HepG2 (cell line): Measurements from ENCODE around the gene MRPL20. TPM values are rescaled to one million over a fixed set of nuclear protein-coding genes. Genes with fewer than 3 reads are reported as not detected.

Experiments used
- ARNT ChIP-seq: fragments of 450-650 bp; IDR thresholded peaks from 2 replicates; pipeline ENCODE4 v1.6.1; 2017
- ATM ChIP-seq: fragments of 450-650 bp; IDR thresholded peaks from 2 replicates; pipeline ENCODE4 v1.7.1; 2017; ENCODE audit warnings: mild to moderate bottlenecking, borderline replicate concordance
- CREM ChIP-seq, 2 experiments: sonication (generic) in 1 of 2; formaldehyde crosslinking in 1 of 2; IDR thresholded peaks; 2 replicates each; pipeline versions ENCODE4 v1.4.0 to v1.6.1; 2016 to 2020; ENCODE audit warnings: antibody characterized with exemption in 1 of 2, mild to moderate bottlenecking in 1 of 2, missing genetic modification reagents in 1 of 2
- JARID2 ChIP-seq: sonication (generic); formaldehyde crosslinking; IDR thresholded peaks from 2 replicates; pipeline ENCODE4 v1.8.1; 2023; ENCODE audit warnings: missing genetic modification reagents, inconsistent platforms; ENCODE audit not compliant: insufficient replicate concordance
- KAT8 ChIP-seq: IDR thresholded peaks from 2 replicates; pipeline ENCODE4 v1.6.1; 2016; ENCODE audit warnings: missing genetic modification reagents, missing compliant biosample characterization
- PHF21A ChIP-seq: sonication (generic); formaldehyde crosslinking; IDR thresholded peaks from 2 replicates; pipeline ENCODE4 v1.5.0; 2020; ENCODE audit warnings: mild to moderate bottlenecking, missing genetic modification reagents
- PPARG ChIP-seq: conservative IDR thresholded peaks from 2 replicates; pipeline ENCODE4 v1.6.1; 2016; ENCODE audit warnings: missing biosample characterization, missing genetic modification reagents
- SNAI1 ChIP-seq: sonication (generic); formaldehyde crosslinking; IDR thresholded peaks from 2 replicates; pipeline ENCODE4 v1.5.0; 2020; ENCODE audit warnings: mild to moderate bottlenecking, missing genetic modification reagents, borderline replicate concordance
- SUZ12 ChIP-seq: fragments of 150-350 bp; IDR thresholded peaks from 2 replicates; pipeline ENCODE4 v1.6.1; 2014; ENCODE audit warnings: low read depth, low read length
- YEATS2 ChIP-seq: sonication (generic); formaldehyde crosslinking; IDR thresholded peaks from 2 replicates; pipeline ENCODE4 v1.4.0; 2020; ENCODE audit warnings: missing genetic modification reagents, borderline replicate concordance
- ZNF136 ChIP-seq: sonication (generic); formaldehyde crosslinking; IDR thresholded peaks from 2 replicates; pipeline ENCODE4 v1.8.1; 2022; ENCODE audit warnings: low read depth, mild to moderate bottlenecking, moderate library complexity, missing genetic modification reagents
- ZNF460 ChIP-seq: sonication (generic); formaldehyde crosslinking; IDR thresholded peaks from 2 replicates; pipeline ENCODE4 v1.5.1; 2020; ENCODE audit warnings: missing genetic modification reagents, mild to moderate bottlenecking, borderline replicate concordance
- ZNF841 ChIP-seq: sonication (generic); formaldehyde crosslinking; IDR thresholded peaks from 2 replicates; pipeline ENCODE4 v1.8.1; 2023; ENCODE audit warnings: missing genetic modification reagents, borderline replicate concordance
- ZSCAN31 ChIP-seq: sonication (generic); formaldehyde crosslinking; IDR thresholded peaks from 2 replicates; pipeline ENCODE4 v1.5.0; 2020; ENCODE audit warnings: low read depth, mild to moderate bottlenecking, missing genetic modification reagents
- polyA plus RNA-seq, 8 experiments: library from polyadenylated mRNA; depleted of rRNA in 3 of 8; stranded (reverse) in 7 of 8; unstranded in 1 of 8; fragments of >200 nt; fragmentation: Illumina TruSeq in 4 of 8; extraction: Trizol in 4 of 8; gene quantifications; 2 replicates each; pipeline versions ENCODE4 v1.2.1 to v1.2.3, GENCODE V29; 2011 to 2016; ENCODE audit warnings: low read depth in 4 of 8, missing spikeins in 1 of 8, mixed read lengths in 1 of 8; ENCODE audit not compliant: insufficient read depth in 1 of 8
- total RNA-seq, 5 experiments: library from RNA; depleted of rRNA; stranded (reverse); fragments of >200 nt; fragmentation: Illumina TruSeq; extraction: Trizol; gene quantifications; 2 replicates each; pipeline ENCODE4 v1.2.3, GENCODE V29; 2016; ENCODE audit warnings: low read depth in 1 of 5
- TF ChIP-seq, protein P1 (sequence below): sonication (generic); formaldehyde crosslinking; IDR thresholded peaks from 2 replicates; pipeline ENCODE4 v1.8.1; 2023; ENCODE audit warnings: missing genetic modification reagents, mild to moderate bottlenecking, borderline replicate concordance
- TF ChIP-seq, protein P2 (sequence below): sonication (generic); formaldehyde crosslinking; IDR thresholded peaks from 2 replicates; pipeline ENCODE4 v1.9.0; 2022; ENCODE audit warnings: missing genetic modification reagents, mild to moderate bottlenecking, borderline replicate concordance
- TF ChIP-seq, protein P3 (sequence below), 2 experiments: sonication (generic) in 1 of 2; formaldehyde crosslinking in 1 of 2; IDR thresholded peaks; 2 replicates each; pipeline versions ENCODE4 v1.4.0 to v1.6.1; 2018 to 2020; ENCODE audit warnings: missing genetic modification reagents in 2 of 2, borderline replicate concordance in 1 of 2, low read depth in 1 of 2, mild to moderate bottlenecking in 1 of 2, missing biosample characterization in 1 of 2
- TF ChIP-seq, protein P4 (sequence below): sonication (generic); formaldehyde crosslinking; IDR thresholded peaks from 2 replicates; pipeline ENCODE4 v1.4.0; 2020; ENCODE audit warnings: mild to moderate bottlenecking, missing genetic modification reagents
- TF ChIP-seq, protein P5 (sequence below): sonication (generic); formaldehyde crosslinking; IDR thresholded peaks from 2 replicates; pipeline ENCODE4 v1.4.0; 2020; ENCODE audit warnings: missing genetic modification reagents
- TF ChIP-seq, protein P6 (sequence below): IDR thresholded peaks from 2 replicates; pipeline ENCODE4 v1.6.1; 2016; ENCODE audit warnings: mild to moderate bottlenecking

The MRPL20 gene
- total and polyA plus RNA-seq, 2 of the 13 experiments (the other 11 are each of a cell fraction or from before 2014, with no cell fraction given): 59.2 to 127 TPM

GRCh38 chr1:1358433-1359271, 48.4 kb downstream of the MRPL20 start, which contains the start of gene MXRA8 (continued):
- TF ChIP-seq ZNF460 (CRISPR knock-in tag): peak; percentile 18; the same call in 1 of the 2 replicates
- TF ChIP-seq JARID2 (CRISPR knock-in tag): no peak
- TF ChIP-seq, protein P1, sequence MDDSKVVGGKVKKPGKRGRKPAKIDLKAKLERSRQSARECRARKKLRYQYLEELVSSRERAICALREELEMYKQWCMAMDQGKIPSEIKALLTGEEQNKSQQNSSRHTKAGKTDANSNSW (CRISPR knock-in tag): no peak
- TF ChIP-seq, protein P2, sequence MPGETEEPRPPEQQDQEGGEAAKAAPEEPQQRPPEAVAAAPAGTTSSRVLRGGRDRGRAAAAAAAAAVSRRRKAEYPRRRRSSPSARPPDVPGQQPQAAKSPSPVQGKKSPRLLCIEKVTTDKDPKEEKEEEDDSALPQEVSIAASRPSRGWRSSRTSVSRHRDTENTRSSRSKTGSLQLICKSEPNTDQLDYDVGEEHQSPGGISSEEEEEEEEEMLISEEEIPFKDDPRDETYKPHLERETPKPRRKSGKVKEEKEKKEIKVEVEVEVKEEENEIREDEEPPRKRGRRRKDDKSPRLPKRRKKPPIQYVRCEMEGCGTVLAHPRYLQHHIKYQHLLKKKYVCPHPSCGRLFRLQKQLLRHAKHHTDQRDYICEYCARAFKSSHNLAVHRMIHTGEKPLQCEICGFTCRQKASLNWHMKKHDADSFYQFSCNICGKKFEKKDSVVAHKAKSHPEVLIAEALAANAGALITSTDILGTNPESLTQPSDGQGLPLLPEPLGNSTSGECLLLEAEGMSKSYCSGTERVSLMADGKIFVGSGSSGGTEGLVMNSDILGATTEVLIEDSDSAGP (CRISPR knock-in tag): peak; percentile 66
- TF ChIP-seq, protein P3, sequence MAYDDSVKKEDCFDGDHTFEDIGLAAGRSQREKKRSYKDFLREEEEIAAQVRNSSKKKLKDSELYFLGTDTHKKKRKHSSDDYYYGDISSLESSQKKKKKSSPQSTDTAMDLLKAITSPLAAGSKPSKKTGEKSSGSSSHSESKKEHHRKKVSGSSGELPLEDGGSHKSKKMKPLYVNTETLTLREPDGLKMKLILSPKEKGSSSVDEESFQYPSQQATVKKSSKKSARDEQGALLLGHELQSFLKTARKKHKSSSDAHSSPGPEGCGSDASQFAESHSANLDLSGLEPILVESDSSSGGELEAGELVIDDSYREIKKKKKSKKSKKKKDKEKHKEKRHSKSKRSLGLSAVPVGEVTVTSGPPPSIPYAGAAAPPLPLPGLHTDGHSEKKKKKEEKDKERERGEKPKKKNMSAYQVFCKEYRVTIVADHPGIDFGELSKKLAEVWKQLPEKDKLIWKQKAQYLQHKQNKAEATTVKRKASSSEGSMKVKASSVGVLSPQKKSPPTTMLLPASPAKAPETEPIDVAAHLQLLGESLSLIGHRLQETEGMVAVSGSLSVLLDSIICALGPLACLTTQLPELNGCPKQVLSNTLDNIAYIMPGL (CRISPR knock-in tag; IDR thresholded peaks at IDR 0.05; ENCODE audit: borderline replicate concordance in 1 of 2, low read depth in 1 of 2): peak; percentile 19 to 33; a peak in 1 of 4 replicates
- TF ChIP-seq SUZ12: no peak
- peak; percentile 84 for TF ChIP-seq YEATS2 (CRISPR knock-in tag)
- peak; percentile 56 for TF ChIP-seq CREM (IDR thresholded peaks at IDR 0.05)
- no peak for TF ChIP-seq CREM (CRISPR knock-in tag; IDR thresholded peaks at IDR 0.05)
- TF ChIP-seq, protein P4, sequence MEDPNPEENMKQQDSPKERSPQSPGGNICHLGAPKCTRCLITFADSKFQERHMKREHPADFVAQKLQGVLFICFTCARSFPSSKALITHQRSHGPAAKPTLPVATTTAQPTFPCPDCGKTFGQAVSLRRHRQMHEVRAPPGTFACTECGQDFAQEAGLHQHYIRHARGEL (CRISPR knock-in tag): no peak
- TF ChIP-seq PPARG: no peak
- TF ChIP-seq ZNF841 (CRISPR knock-in tag): no peak
- TF ChIP-seq, protein P5, sequence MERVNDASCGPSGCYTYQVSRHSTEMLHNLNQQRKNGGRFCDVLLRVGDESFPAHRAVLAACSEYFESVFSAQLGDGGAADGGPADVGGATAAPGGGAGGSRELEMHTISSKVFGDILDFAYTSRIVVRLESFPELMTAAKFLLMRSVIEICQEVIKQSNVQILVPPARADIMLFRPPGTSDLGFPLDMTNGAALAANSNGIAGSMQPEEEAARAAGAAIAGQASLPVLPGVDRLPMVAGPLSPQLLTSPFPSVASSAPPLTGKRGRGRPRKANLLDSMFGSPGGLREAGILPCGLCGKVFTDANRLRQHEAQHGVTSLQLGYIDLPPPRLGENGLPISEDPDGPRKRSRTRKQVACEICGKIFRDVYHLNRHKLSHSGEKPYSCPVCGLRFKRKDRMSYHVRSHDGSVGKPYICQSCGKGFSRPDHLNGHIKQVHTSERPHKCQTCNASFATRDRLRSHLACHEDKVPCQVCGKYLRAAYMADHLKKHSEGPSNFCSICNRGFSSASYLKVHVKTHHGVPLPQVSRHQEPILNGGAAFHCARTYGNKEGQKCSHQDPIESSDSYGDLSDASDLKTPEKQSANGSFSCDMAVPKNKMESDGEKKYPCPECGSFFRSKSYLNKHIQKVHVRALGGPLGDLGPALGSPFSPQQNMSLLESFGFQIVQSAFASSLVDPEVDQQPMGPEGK: peak; percentile 96
- TF ChIP-seq ZSCAN31 (CRISPR knock-in tag): no peak
- peak; percentile 85 for TF ChIP-seq PHF21A (CRISPR knock-in tag)
- TF ChIP-seq SNAI1 (CRISPR knock-in tag): no peak
- TF ChIP-seq ZNF136 (CRISPR knock-in tag): 0 out of 2 replicates have a peak, but pooled peaks have one; percentile 29
- TF ChIP-seq ATM: no peak
- TF ChIP-seq ARNT: no peak
- peak; percentile 57 for TF ChIP-seq KAT8 (CRISPR knock-in tag)
- TF ChIP-seq, protein P6, sequence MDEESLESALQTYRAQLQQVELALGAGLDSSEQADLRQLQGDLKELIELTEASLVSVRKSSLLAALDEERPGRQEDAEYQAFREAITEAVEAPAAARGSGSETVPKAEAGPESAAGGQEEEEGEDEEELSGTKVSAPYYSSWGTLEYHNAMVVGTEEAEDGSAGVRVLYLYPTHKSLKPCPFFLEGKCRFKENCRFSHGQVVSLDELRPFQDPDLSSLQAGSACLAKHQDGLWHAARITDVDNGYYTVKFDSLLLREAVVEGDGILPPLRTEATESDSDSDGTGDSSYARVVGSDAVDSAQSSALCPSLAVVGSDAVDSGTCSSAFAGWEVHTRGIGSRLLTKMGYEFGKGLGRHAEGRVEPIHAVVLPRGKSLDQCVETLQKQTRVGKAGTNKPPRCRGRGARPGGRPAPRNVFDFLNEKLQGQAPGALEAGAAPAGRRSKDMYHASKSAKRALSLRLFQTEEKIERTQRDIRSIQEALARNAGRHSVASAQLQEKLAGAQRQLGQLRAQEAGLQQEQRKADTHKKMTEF (CRISPR knock-in tag): peak; percentile 80; the same call in 1 of the 2 replicates
